Measurements from ENCODE around the gene SREBF2. TPM values are rescaled to one million over a fixed set of nuclear protein-coding genes. Genes with fewer than 3 reads are reported as not detected.

SREBF2 gene
- total and polyA plus RNA-seq, 9 of the 15 experiments (the other 6 are each of a cell fraction or from before 2014, with no cell fraction given) = 1.1 to 84.2 (median 26.9) TPM

GRCh38 chr22:41826021-41826420, 6.9 kb upstream of the SREBF2 start:
- no peak overlapping the region for H3K4me2 ChIP-seq (ENCODE audit: insufficient read depth, low read length)
- H3K4me3 ChIP-seq = no peak overlapping the region
- ChIA-PET POLR2A (interaction anchor here (0.6 to 0.8 kb wide), 2 partner anchors 86 to 1013 kb away, joined by 3 to 4 read pairs; no protein-coding TSS in a partner anchor), CTCF (ENCODE audit: low intra/inter-chr PET ratio) (no interaction called here)
- WGBS (ENCODE audit: insufficient coverage, low coverage, missing lambda C conversion rate) = 56% methylated on average over 1 of the region's 3 CpGs
- H2AFZ ChIP-seq (ENCODE audit: low read depth, low read length) = no peak overlapping the region
- no peaks in the 10 kb centered on the region for H3K79me2 ChIP-seq (ENCODE audit: control insufficient read depth, insufficient read depth, low read length)
- no peak overlapping the region; the same call in 2 of the 3 replicates for H3K27ac ChIP-seq (ENCODE audit: extremely low read depth, low read depth, low read length)
- peaks cover 25% of the 10 kb centered on the region; the same call in 2 of the 3 replicates for H3K36me3 ChIP-seq (ENCODE audit: control insufficient read depth, insufficient read depth, low read length)
- no peaks in the 10 kb centered on the region for H4K20me1 ChIP-seq (replicated peaks; ENCODE audit: control insufficient read depth, insufficient read depth, low read length)
- no peaks in the 10 kb centered on the region for H3K9me3 ChIP-seq (replicated peaks; ENCODE audit: control insufficient read depth, insufficient read depth, low read depth, low read length)
- TF ChIP-seq PTBP1 (IDR thresholded peaks at IDR 0.05; ENCODE audit: low read depth, low read length) (no peak), ARNT (IDR thresholded peaks at IDR 0.05) (no peak), KAT7 (CRISPR knock-in tag; IDR thresholded peaks at IDR 0.05; ENCODE audit: borderline replicate concordance) (no peak), ZBTB7A (IDR thresholded peaks at IDR 0.05; ENCODE audit: borderline replicate concordance, control insufficient read depth, low read depth, low read length) (no peak), FOXJ3 (CRISPR knock-in tag; IDR thresholded peaks at IDR 0.05) (no peak), THAP12 (CRISPR knock-in tag; IDR thresholded peaks at IDR 0.05) (no peak), ZFP1 (CRISPR knock-in tag; IDR thresholded peaks at IDR 0.05) (no peak), RAD51 (IDR thresholded peaks at IDR 0.05; ENCODE audit: borderline replicate concordance, low read depth) (no peak), GTF2F1 (IDR thresholded peaks at IDR 0.05; ENCODE audit: low read depth, low read length) (no peak), ETV5 (CRISPR knock-in tag; IDR thresholded peaks at IDR 0.05; ENCODE audit: low read depth) (no peak), ZNF551 (CRISPR knock-in tag; IDR thresholded peaks at IDR 0.05) (no peak), ELF2 (CRISPR knock-in tag; IDR thresholded peaks at IDR 0.05) (no peak), CBFB (CRISPR knock-in tag; IDR thresholded peaks at IDR 0.05) (no peak), MAFG (tag; conservative IDR thresholded peaks at IDR 0.05) (no peak), NR3C1 (CRISPR knock-in tag; IDR thresholded peaks at IDR 0.05) (no peak), SAFB (IDR thresholded peaks at IDR 0.05; ENCODE audit: borderline replicate concordance, low read depth, low read length) (no peak), THRAP3 (IDR thresholded peaks at IDR 0.05; ENCODE audit: borderline replicate concordance) (no peak), ELF1 (tag; IDR thresholded peaks at IDR 0.05) (no peak)
- TF ChIP-seq, protein P1, sequence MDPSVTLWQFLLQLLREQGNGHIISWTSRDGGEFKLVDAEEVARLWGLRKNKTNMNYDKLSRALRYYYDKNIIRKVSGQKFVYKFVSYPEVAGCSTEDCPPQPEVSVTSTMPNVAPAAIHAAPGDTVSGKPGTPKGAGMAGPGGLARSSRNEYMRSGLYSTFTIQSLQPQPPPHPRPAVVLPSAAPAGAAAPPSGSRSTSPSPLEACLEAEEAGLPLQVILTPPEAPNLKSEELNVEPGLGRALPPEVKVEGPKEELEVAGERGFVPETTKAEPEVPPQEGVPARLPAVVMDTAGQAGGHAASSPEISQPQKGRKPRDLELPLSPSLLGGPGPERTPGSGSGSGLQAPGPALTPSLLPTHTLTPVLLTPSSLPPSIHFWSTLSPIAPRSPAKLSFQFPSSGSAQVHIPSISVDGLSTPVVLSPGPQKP (CRISPR knock-in tag; IDR thresholded peaks at IDR 0.05) = no peak
- TF ChIP-seq, protein P2, sequence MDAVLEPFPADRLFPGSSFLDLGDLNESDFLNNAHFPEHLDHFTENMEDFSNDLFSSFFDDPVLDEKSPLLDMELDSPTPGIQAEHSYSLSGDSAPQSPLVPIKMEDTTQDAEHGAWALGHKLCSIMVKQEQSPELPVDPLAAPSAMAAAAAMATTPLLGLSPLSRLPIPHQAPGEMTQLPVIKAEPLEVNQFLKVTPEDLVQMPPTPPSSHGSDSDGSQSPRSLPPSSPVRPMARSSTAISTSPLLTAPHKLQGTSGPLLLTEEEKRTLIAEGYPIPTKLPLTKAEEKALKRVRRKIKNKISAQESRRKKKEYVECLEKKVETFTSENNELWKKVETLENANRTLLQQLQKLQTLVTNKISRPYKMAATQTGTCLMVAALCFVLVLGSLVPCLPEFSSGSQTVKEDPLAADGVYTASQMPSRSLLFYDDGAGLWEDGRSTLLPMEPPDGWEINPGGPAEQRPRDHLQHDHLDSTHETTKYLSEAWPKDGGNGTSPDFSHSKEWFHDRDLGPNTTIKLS (IDR thresholded peaks at IDR 0.05; ENCODE audit: borderline replicate concordance, low read depth) = no peak
- DNase-seq (ENCODE audit: extremely low read depth in 1 of 4, low spot score in 3 of 4) = no peak
- no TSS peak for BruUV-seq (replicated peaks)
- intact Hi-C loops (cut with micrococcal nuclease) (no loop called here), in situ Hi-C loops (cut with MboI) (no loop called here)
- no peaks in the 10 kb centered on the region for H3K27me3 ChIP-seq (ENCODE audit: control insufficient read depth in 2 of 2, insufficient read depth in 2 of 2, low read length in 2 of 2)
- no peak for FAIRE-seq
- H3K9me1 ChIP-seq (ENCODE audit: control insufficient read depth, insufficient read depth, low read length) = no peaks in the 10 kb centered on the region
- H3K4me1 ChIP-seq (replicated peaks in 1 of 2; ENCODE audit: control insufficient read depth in 2 of 2, insufficient read depth in 2 of 2, low read length in 2 of 2) = peaks cover 14 to 20% of the 10 kb centered on the region in 2 experiments; a peak in 4 of 5 replicates
- no peak for ATAC-seq
- H3K9ac ChIP-seq (ENCODE audit: insufficient read depth in 1 of 2, low read depth in 2 of 2, low read length in 2 of 2) = peak overlapping the region in 1 of 2 experiments; percentile 35; a peak in 2 of 4 replicates
